ENCODE results near the gene SPACDR. TPM values are rescaled to one million over a fixed set of nuclear protein-coding genes. Genes with fewer than 3 reads are reported as not detected.

The SPACDR gene
- total RNA-seq, 1 experiment from 2014 or later = 2.9 TPM

- no TSS peak for BruUV-seq (replicated peaks)
- CTCF ChIA-PET = no interaction called here
- TF ChIP-seq EZH2 (IDR thresholded peaks at IDR 0.05; ENCODE audit: borderline replicate concordance, low read depth, low read length, poor library complexity, severe bottlenecking) (no peak), CTCF (conservative IDR thresholded peaks at IDR 0.05; ENCODE audit: low read depth, low read length) (no peak)
These were observed 3.7 kb upstream of the SPACDR start for GRCh38 chr7:100467638-100468373.

GRCh38 chr7:100466653-100467605, 2.9 kb upstream of the SPACDR start:
- intact Hi-C loops (cut with micrococcal nuclease; ENCODE audit: unreplicated experiment) = loop anchor here (1.0 kb wide), 1 partner anchor 258 kb away; no protein-coding TSS in a partner anchor
- POLR2A ChIA-PET (ENCODE audit: low non-redundant PET) = no interaction called here
- peaks cover 11% of the 10 kb centered on the region for H3K4me1 ChIP-seq (ENCODE audit: insufficient read depth, low read length, poor library complexity, severe bottlenecking)
- H3K4me3 ChIP-seq (ENCODE audit: low read depth, low read length, poor library complexity, severe bottlenecking) = no peak overlapping the region
- CTCF ChIA-PET = no interaction called here
- peaks cover 6% of the 10 kb centered on the region for H3K36me3 ChIP-seq (ENCODE audit: insufficient read depth, low read length, poor library complexity, severe bottlenecking)
- no peaks in the 10 kb centered on the region for H3K9me3 ChIP-seq (ENCODE audit: low read depth, low read length, poor library complexity, severe bottlenecking)
- no peaks in the 10 kb centered on the region for H3K27me3 ChIP-seq (replicated peaks; ENCODE audit: insufficient read depth, low read depth, low read length, poor library complexity)
- TF ChIP-seq EZH2 (IDR thresholded peaks at IDR 0.05; ENCODE audit: borderline replicate concordance, low read depth, low read length, poor library complexity, severe bottlenecking) = no peak
- TF ChIP-seq CTCF (conservative IDR thresholded peaks at IDR 0.05; ENCODE audit: low read depth, low read length) = no peak
- BruUV-seq (replicated peaks) = TSS peak; percentile 37
- H3K27ac ChIP-seq (ENCODE audit: low read depth, low read length, poor library complexity, severe bottlenecking) = no peak overlapping the region
- DNase-seq (ENCODE audit: low spot score) = no peak

More at GRCh38 chr7:100467638-100468373, 3.7 kb upstream of the SPACDR start:
- Histone ChIP-seq H3K27ac (ENCODE audit: low read depth, low read length, poor library complexity, severe bottlenecking) (no peak overlapping the region), H3K27me3 (replicated peaks; ENCODE audit: insufficient read depth, low read depth, low read length, poor library complexity) (no peaks in the 10 kb centered on the region), H3K4me3 (ENCODE audit: low read depth, low read length, poor library complexity, severe bottlenecking) (no peak overlapping the region), H3K4me1 (ENCODE audit: insufficient read depth, low read length, poor library complexity, severe bottlenecking) (peaks cover 14% of the 10 kb centered on the region), H3K36me3 (ENCODE audit: insufficient read depth, low read length, poor library complexity, severe bottlenecking) (peaks cover 6% of the 10 kb centered on the region), H3K9me3 (ENCODE audit: low read depth, low read length, poor library complexity, severe bottlenecking) (no peaks in the 10 kb centered on the region)
- no peak for DNase-seq (ENCODE audit: low spot score)
- POLR2A ChIA-PET (ENCODE audit: low non-redundant PET) = no interaction called here
- intact Hi-C loops (cut with micrococcal nuclease; ENCODE audit: unreplicated experiment) = no loop called here

- no TSS peak for BruUV-seq (replicated peaks)
- CTCF ChIA-PET = interaction anchor here (0.5 to 1.4 kb wide), 11 partner anchors 9 to 614 kb away, joined by 3 to 24 read pairs (median 3); partner anchors contain the start of genes FBXO24, LRCH4 and PCOLCE
- intact Hi-C loops (cut with micrococcal nuclease; ENCODE audit: unreplicated experiment) = loop anchor here (1.0 kb wide), 1 partner anchor 259 kb away; no protein-coding TSS in a partner anchor
These were observed 1.7 kb upstream of the SPACDR start for GRCh38 chr7:100465702-100466311.

More at GRCh38 chr7:100465702-100466311, 1.7 kb upstream of the SPACDR start:
- POLR2A ChIA-PET (ENCODE audit: low non-redundant PET) = interaction anchor here (0.5 kb wide), 1 partner anchor 240 kb away, joined by 4 read pairs; the partner anchor contains the start of gene POP7
- peak; percentile 82 for DNase-seq (ENCODE audit: low spot score)
- Histone ChIP-seq H3K4me1 (ENCODE audit: insufficient read depth, low read length, poor library complexity, severe bottlenecking) (peaks cover 11% of the 10 kb centered on the region), H3K27me3 (replicated peaks; ENCODE audit: insufficient read depth, low read depth, low read length, poor library complexity) (no peaks in the 10 kb centered on the region), H3K36me3 (ENCODE audit: insufficient read depth, low read length, poor library complexity, severe bottlenecking) (peaks cover 6% of the 10 kb centered on the region), H3K27ac (ENCODE audit: low read depth, low read length, poor library complexity, severe bottlenecking) (peak overlapping the region; percentile 59), H3K9me3 (ENCODE audit: low read depth, low read length, poor library complexity, severe bottlenecking) (no peaks in the 10 kb centered on the region), H3K4me3 (ENCODE audit: low read depth, low read length, poor library complexity, severe bottlenecking) (no peak overlapping the region)
- no peak for TF ChIP-seq EZH2 (IDR thresholded peaks at IDR 0.05; ENCODE audit: borderline replicate concordance, low read depth, low read length, poor library complexity, severe bottlenecking)
- peak; percentile 79 for TF ChIP-seq CTCF (conservative IDR thresholded peaks at IDR 0.05; ENCODE audit: low read depth, low read length)

Measured in A673 (cell line).